A549 treated with Hydrocortisone at 1 μM for 4 hours (cell line): Measurements from ENCODE around the gene CLCN4. TPM values are rescaled to one million over a fixed set of nuclear protein-coding genes. Genes with fewer than 3 reads are reported as not detected.

ENCODE experiments used
- total RNA-seq: library from RNA; stranded (reverse); fragments of 200-300 nt; extraction: Qiagen RNA extraction; gene quantifications from 5 replicates; pipeline ENCODE4 v1.2.3, GENCODE V29; 2022

Gene CLCN4
- 3.6 to 5.9 TPM (median 4.3 TPM) in 5 replicates for total RNA-seq

DNA sequence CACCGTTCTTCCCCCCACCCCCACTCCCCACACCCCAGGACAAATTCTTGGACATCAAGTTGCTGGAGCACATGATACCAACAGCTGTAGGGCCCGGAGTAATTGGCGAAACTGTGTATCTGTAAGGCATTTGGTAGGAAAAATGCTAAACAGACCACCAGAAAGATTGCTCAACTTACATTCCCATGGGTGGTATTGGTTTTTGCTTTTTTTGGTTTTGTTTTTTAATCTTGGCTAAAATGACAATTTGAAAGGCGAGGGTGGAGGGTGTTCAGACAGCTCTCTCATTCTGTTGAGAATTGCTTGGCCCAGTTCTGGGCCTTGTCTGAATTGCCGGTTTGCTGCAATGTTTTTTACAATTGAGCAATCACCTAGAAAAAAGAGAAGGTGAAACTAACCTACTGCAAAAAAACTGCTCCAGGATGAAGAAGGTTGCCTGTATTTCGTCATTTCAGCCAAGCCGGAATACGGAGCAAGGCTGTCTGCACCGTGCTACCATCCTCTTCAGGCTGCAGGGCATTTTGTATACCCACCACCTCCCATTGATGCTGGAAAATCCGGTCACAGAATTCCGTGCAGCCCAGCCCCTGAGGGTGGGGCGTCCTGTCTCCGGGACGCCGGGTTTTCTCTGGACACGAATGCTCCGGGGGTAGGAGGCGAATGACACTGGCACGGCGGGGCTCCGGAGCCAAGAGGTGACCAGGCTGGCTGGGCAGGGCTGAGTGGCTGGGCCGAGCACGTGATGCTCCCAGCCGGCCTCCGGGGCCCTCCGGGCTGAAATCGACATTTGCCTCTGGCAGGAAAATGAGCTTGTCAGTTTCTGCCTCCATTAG is at the start of gene CLCN4:
Gene CLCN4, plus strand, starts transcription at position 777 of the 833 bp plus-strand sequence. CDS start 28,058 bp downstream, outside the sequence.

Other genes with a start within 250 kb of the CLCN4 start
- not detected in 5 replicates for gene CLDN34, start 189.6 kb upstream of the CLCN4 start, total RNA-seq